ENCODE results near the gene TCOF1.
"Not testable (repeated sequence)": the region's sequence is repeated elsewhere in the genome, so short reads cannot be mapped to it uniquely, and the experiment has no call there.

TCOF1 gene

DNA sequence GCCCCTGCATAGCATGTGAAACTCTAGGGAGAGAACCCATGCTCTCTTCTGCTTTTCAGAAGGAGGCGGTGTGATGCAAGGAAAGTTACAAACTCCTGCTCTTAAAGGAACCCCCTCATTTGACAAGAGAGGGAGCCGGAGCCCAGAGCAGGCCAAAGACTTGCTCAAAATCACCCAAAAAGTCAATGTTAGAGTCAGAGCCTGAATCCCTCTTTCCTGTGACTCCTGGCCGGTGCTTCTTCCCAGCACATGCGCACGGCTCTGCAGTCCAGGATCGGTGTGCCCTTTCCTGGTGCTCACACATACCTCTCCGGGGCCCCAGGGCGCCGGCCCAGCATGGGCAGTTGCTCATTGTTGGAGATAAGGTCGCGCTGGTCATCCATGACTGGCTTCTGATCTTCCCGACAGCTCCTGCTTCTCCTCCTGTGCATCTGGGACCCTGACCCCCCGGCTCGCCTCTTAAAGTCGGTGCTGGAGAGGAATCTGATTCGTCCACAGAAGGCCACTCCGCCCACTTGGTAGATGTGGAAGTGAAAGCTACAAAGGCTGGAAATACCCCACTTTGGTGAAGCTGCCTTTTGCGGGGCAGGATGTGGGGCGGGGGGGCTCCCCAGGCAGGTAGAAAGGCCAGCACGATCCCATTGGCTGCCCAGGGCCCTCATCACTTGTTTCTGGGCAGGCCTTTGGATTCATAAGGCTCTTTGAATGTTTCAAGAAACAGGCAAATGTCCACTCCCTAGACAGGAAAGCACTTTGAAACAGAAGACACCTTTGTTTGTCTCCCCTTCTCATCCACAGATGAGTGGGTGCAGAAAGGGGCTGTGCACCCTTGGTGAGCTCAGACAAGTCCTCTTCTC lies 55.0 kb downstream of the TCOF1 start, which contains the start of gene CD74:
TSS of gene CD74 (minus strand) at position 592 of the 857 bp plus-strand sequence. CDS start at position 431, 161 bp downstream.
- peaks cover 20% of the 10 kb centered on the region for H3K4me1 ChIP-seq (ENCODE audit: control insufficient read depth, low read depth, low read length)
- peak within 1 kb of the TSS; percentile 54 for H3K4me3 ChIP-seq (ENCODE audit: low read length)
- no peaks in the 10 kb centered on the region for H3K27me3 ChIP-seq (ENCODE audit: control insufficient read depth, insufficient read depth, low read length)
- H3K36me3 ChIP-seq (ENCODE audit: control insufficient read depth, low read depth, low read length), result no peaks in the 10 kb centered on the region
- H3K9ac ChIP-seq (ENCODE audit: low read length), result peak within 1 kb of the TSS; percentile 31
- H3K27ac ChIP-seq (ENCODE audit: low read length), result peak within 1 kb of the TSS; percentile 30
- no peaks in the 10 kb centered on the region for H3K9me3 ChIP-seq (ENCODE audit: control insufficient read depth, low read depth, low read length)

DNA sequence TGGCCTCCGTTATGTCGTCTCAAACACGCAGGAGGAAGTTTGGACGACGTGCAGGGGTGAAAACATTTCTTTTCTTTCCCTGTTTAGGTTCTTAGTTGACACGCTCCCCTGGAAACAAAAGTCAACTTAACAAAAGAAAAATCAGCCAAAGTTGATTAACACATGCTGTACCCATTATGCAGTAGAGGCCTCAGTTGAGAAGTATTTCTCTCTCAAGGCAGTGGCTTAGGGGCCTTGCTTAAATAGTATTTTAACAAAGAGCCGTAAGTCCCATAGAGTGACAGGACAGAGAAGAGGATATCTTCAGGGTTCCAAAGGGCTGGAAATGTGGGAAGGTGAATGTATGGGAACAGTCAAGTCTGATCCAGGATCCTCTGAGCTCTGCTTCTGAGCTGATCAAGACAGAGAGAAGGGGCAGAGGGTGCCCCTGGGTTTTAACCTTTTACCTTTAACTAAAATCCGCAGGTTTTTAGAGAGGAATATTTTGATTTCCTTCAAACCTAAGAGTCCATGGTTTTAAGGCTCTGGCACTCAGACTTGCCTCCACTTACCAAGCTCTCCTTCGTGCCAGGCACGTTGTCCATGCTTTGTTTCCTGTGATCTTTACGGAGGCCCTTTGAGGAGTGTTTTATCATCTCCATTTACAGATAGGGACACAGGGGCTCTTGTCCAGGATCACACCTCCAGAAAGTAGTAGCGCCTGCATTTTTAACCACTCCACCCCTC lies 55.8 kb downstream of the TCOF1 start:
- Histone ChIP-seq H3K9me3 (ENCODE audit: control insufficient read depth, low read depth, low read length) (no peaks in the 10 kb centered on the region), H3K36me3 (ENCODE audit: control insufficient read depth, low read depth, low read length) (no peaks in the 10 kb centered on the region), H3K4me1 (ENCODE audit: control insufficient read depth, low read depth, low read length) (peaks cover 20% of the 10 kb centered on the region), H3K9ac (ENCODE audit: low read length) (peak overlapping the region; percentile 2), H3K27me3 (ENCODE audit: control insufficient read depth, insufficient read depth, low read length) (no peaks in the 10 kb centered on the region), H3K27ac (ENCODE audit: low read length) (peak overlapping the region; percentile 30), H3K4me3 (ENCODE audit: low read length) (peak overlapping the region; percentile 54)

DNA sequence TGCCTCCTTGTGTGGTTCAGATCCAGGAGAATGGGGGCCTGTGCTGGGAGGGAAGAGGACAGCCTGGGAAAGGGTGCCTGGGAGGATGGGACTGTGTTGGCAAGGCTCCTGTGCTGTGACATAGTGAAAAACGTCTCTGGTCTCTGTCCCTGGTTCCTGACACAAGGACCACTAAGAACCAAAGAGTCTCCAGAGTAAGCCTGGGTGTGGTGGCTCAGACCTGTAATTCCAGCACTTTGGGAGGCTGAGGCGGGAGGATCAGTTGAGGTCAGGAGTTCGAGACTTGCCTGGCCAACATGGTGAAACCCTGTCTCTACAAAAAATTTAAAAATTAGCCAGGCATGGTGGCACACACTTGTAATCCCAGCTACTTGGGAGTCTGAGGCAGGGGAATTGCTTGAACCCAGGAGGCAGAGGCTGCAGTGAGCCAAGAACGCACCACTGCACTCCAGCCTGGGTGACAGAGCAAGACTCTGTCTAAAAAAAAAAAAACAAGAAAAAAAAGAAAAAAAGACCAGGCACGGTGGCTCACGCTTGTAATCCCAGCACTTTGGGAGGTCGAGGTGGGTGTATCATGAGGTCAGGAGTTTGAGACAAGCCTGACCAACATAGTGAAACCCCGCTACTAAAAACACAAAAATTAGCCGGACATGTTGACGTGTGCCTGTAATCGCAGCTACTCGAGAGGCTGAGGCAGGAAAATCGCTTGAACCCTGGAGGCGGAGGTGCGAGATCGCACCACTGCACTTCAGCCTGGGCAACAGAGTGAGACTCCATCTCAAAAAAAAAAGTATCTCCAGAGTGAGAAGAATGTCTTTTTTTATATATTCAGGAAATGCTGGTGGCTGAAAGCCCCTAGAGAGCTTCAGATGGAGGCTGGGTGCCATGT lies 56.6 kb downstream of the TCOF1 start:
- Histone ChIP-seq H3K9ac (ENCODE audit: low read length) (peak overlapping the region; percentile 2), H3K4me1 (ENCODE audit: control insufficient read depth, low read depth, low read length) (peaks cover 20% of the 10 kb centered on the region)
- not testable (repeated sequence) for H3K4me3 ChIP-seq (ENCODE audit: low read length); H3K27ac ChIP-seq (ENCODE audit: low read length); H3K36me3 ChIP-seq (ENCODE audit: control insufficient read depth, low read depth, low read length); H3K9me3 ChIP-seq (ENCODE audit: control insufficient read depth, low read depth, low read length); H3K27me3 ChIP-seq (ENCODE audit: control insufficient read depth, insufficient read depth, low read length)

GRCh38 chr5:150419630-150420270 lies 62.3 kb downstream of the TCOF1 start:
- Histone ChIP-seq H3K9me3 (ENCODE audit: control insufficient read depth, low read depth, low read length) (no peaks in the 10 kb centered on the region), H3K27me3 (ENCODE audit: control insufficient read depth, insufficient read depth, low read length) (no peaks in the 10 kb centered on the region), H3K36me3 (ENCODE audit: control insufficient read depth, low read depth, low read length) (no peaks in the 10 kb centered on the region), H3K4me1 (ENCODE audit: control insufficient read depth, low read depth, low read length) (peaks cover 3% of the 10 kb centered on the region), H3K4me3 (ENCODE audit: low read length) (no peak overlapping the region), H3K9ac (ENCODE audit: low read length) (no peak overlapping the region), H3K27ac (ENCODE audit: low read length) (no peak overlapping the region)

- no peak overlapping the region for H3K9ac ChIP-seq (ENCODE audit: low read length)
- no peaks in the 10 kb centered on the region for H3K36me3 ChIP-seq (ENCODE audit: control insufficient read depth, low read depth, low read length)
Measured at GRCh38 chr5:150422075-150422474, 64.6 kb downstream of the TCOF1 start.

DNA sequence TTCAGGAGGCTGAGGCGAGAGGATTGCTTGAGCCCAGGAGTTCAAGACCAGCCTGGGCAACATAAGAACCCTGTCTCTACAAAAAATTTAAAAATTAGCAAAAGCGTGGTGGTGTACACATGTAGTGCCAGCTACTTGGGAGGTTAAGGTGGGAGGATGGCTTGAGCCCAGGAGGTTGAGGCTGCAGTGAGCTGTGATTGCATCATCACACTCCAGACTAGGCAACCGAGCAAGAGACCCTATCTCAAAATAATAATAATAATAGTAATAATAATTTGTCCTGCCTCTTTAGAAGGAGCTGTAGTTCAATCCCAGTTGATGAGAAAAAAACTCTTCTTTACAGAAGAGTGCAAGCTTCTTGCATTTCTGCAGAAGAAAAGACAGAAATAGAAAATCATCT lies 65.3 kb downstream of the TCOF1 start:
- peaks cover 3% of the 10 kb centered on the region for H3K4me1 ChIP-seq (ENCODE audit: control insufficient read depth, low read depth, low read length)
- H3K9me3 ChIP-seq (ENCODE audit: control insufficient read depth, low read depth, low read length), result no peaks in the 10 kb centered on the region
- H3K27ac ChIP-seq (ENCODE audit: low read length), result no peak overlapping the region
- no peaks in the 10 kb centered on the region for H3K27me3 ChIP-seq (ENCODE audit: control insufficient read depth, insufficient read depth, low read length)
- no peak overlapping the region for H3K4me3 ChIP-seq (ENCODE audit: low read length)
- no peak overlapping the region for H3K9ac ChIP-seq (ENCODE audit: low read length)
- no peaks in the 10 kb centered on the region for H3K36me3 ChIP-seq (ENCODE audit: control insufficient read depth, low read depth, low read length)

More at GRCh38 chr5:150422075-150422474, 64.6 kb downstream of the TCOF1 start:
- Histone ChIP-seq H3K9me3 (ENCODE audit: control insufficient read depth, low read depth, low read length) (no peaks in the 10 kb centered on the region), H3K4me3 (ENCODE audit: low read length) (no peak overlapping the region), H3K27me3 (ENCODE audit: control insufficient read depth, insufficient read depth, low read length) (no peaks in the 10 kb centered on the region), H3K4me1 (ENCODE audit: control insufficient read depth, low read depth, low read length) (peaks cover 3% of the 10 kb centered on the region), H3K27ac (ENCODE audit: low read length) (no peak overlapping the region)

DNA sequence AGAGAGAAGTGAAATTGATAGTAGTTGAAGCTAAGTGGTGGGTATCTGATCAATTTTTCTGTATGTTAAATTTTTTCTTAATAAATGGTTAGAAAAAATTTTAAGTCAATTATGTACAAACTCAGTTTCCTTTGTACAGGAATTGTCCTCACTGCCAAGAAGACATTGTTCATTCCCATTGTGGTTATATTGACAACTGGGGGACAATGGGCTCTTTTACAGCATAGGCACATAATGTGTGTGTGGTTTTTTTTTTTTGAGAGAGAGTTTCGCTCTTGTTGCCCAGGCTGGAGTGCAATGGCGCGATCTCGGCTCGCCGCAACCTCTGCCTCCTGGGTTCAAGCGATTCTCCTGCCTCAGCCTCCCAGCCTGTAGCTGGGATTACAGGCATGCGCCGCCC lies 68.7 kb downstream of the TCOF1 start:
- H3K36me3 ChIP-seq (ENCODE audit: control insufficient read depth, low read depth, low read length); H3K4me1 ChIP-seq (ENCODE audit: control insufficient read depth, low read depth, low read length); H3K9ac ChIP-seq (ENCODE audit: low read length); H3K4me3 ChIP-seq (ENCODE audit: low read length); H3K27ac ChIP-seq (ENCODE audit: low read length); H3K9me3 ChIP-seq (ENCODE audit: control insufficient read depth, low read depth, low read length); H3K27me3 ChIP-seq (ENCODE audit: control insufficient read depth, insufficient read depth, low read length): not testable (repeated sequence)

- no peaks in the 10 kb centered on the region for H3K27me3 ChIP-seq (ENCODE audit: control insufficient read depth, insufficient read depth, low read length)
- no peak overlapping the region for H3K9ac ChIP-seq (ENCODE audit: low read length)
- H3K4me1 ChIP-seq (ENCODE audit: control insufficient read depth, low read depth, low read length), result no peaks in the 10 kb centered on the region
- H3K27ac ChIP-seq (ENCODE audit: low read length), result no peak overlapping the region
- H3K36me3 ChIP-seq (ENCODE audit: control insufficient read depth, low read depth, low read length), result no peaks in the 10 kb centered on the region
- H3K4me3 ChIP-seq (ENCODE audit: low read length), result no peak overlapping the region
- H3K9me3 ChIP-seq (ENCODE audit: control insufficient read depth, low read depth, low read length), result no peaks in the 10 kb centered on the region
Measured at GRCh38 chr5:150428106-150428876, 70.8 kb downstream of the TCOF1 start.

GRCh38 chr5:150428978-150429377 lies 71.5 kb downstream of the TCOF1 start:
- H3K4me3 ChIP-seq (ENCODE audit: low read length), result no peak overlapping the region

GRCh38 chr5:150429410-150429873 lies 71.9 kb downstream of the TCOF1 start:
- no peaks in the 10 kb centered on the region for H3K9me3 ChIP-seq (ENCODE audit: control insufficient read depth, low read depth, low read length)
- no peak overlapping the region for H3K4me3 ChIP-seq (ENCODE audit: low read length)
- no peaks in the 10 kb centered on the region for H3K4me1 ChIP-seq (ENCODE audit: control insufficient read depth, low read depth, low read length)
- H3K27me3 ChIP-seq (ENCODE audit: control insufficient read depth, insufficient read depth, low read length), result no peaks in the 10 kb centered on the region
- no peak overlapping the region for H3K27ac ChIP-seq (ENCODE audit: low read length)
- no peaks in the 10 kb centered on the region for H3K36me3 ChIP-seq (ENCODE audit: control insufficient read depth, low read depth, low read length)
- no peak overlapping the region for H3K9ac ChIP-seq (ENCODE audit: low read length)

More at GRCh38 chr5:150428978-150429377, 71.5 kb downstream of the TCOF1 start:
- H3K9ac ChIP-seq (ENCODE audit: low read length), result no peak overlapping the region
- no peaks in the 10 kb centered on the region for H3K27me3 ChIP-seq (ENCODE audit: control insufficient read depth, insufficient read depth, low read length)
- H3K36me3 ChIP-seq (ENCODE audit: control insufficient read depth, low read depth, low read length), result no peaks in the 10 kb centered on the region
- no peaks in the 10 kb centered on the region for H3K4me1 ChIP-seq (ENCODE audit: control insufficient read depth, low read depth, low read length)
- H3K27ac ChIP-seq (ENCODE audit: low read length), result no peak overlapping the region
- no peaks in the 10 kb centered on the region for H3K9me3 ChIP-seq (ENCODE audit: control insufficient read depth, low read depth, low read length)

Data from iPS-18a (cell line).